Measurements from ENCODE around the gene MYPN.

Gene MYPN

GRCh38 chr10:68096913-68097516, 12.3 kb upstream of the MYPN start:
- no peaks in the 10 kb centered on the region for H3K36me3 ChIP-seq
- H3K9me3 ChIP-seq (ENCODE audit: severe bottlenecking), result no peaks in the 10 kb centered on the region
- DNase-seq, result no peak
- H3K27me3 ChIP-seq (ENCODE audit: insufficient read depth, low read depth, severe bottlenecking), result no peaks in the 10 kb centered on the region
- H3K27ac ChIP-seq, result no peak overlapping the region
- no peak overlapping the region for H3K4me3 ChIP-seq (ENCODE audit: low read depth, low read length)
- TF ChIP-seq CTCF (IDR thresholded peaks at IDR 0.05; ENCODE audit: low read depth, low read length), result no peak

GRCh38 chr10:68099736-68100135, 9.6 kb upstream of the MYPN start:
- H3K36me3 ChIP-seq, result no peaks in the 10 kb centered on the region
- TF ChIP-seq CTCF (IDR thresholded peaks at IDR 0.05; ENCODE audit: low read depth, low read length), result no peak
- H3K27ac ChIP-seq, result no peak overlapping the region
- H3K9me3 ChIP-seq (ENCODE audit: severe bottlenecking), result no peaks in the 10 kb centered on the region
- no peaks in the 10 kb centered on the region for H3K27me3 ChIP-seq (ENCODE audit: insufficient read depth, low read depth, severe bottlenecking)
- DNase-seq, result no peak
- H3K4me3 ChIP-seq (ENCODE audit: low read depth, low read length), result no peak overlapping the region

GRCh38 chr10:68101066-68101465, 8.2 kb upstream of the MYPN start:
- H3K27me3 ChIP-seq (ENCODE audit: insufficient read depth, low read depth, severe bottlenecking), result no peaks in the 10 kb centered on the region

GRCh38 chr10:68103261-68103878, 5.9 kb upstream of the MYPN start:
- no peaks in the 10 kb centered on the region for H3K36me3 ChIP-seq
- H3K27ac ChIP-seq, result no peak overlapping the region
- no peak for DNase-seq
- no peak for TF ChIP-seq CTCF (IDR thresholded peaks at IDR 0.05; ENCODE audit: low read depth, low read length)
- no peaks in the 10 kb centered on the region for H3K27me3 ChIP-seq (ENCODE audit: insufficient read depth, low read depth, severe bottlenecking)
- H3K4me3 ChIP-seq (ENCODE audit: low read depth, low read length), result no peak overlapping the region
- H3K9me3 ChIP-seq (ENCODE audit: severe bottlenecking), result no peaks in the 10 kb centered on the region

More at GRCh38 chr10:68101066-68101465, 8.2 kb upstream of the MYPN start:
- Histone ChIP-seq H3K9me3 (ENCODE audit: severe bottlenecking) (no peaks in the 10 kb centered on the region), H3K4me3 (ENCODE audit: low read depth, low read length) (no peak overlapping the region), H3K27ac (no peak overlapping the region), H3K36me3 (no peaks in the 10 kb centered on the region)
- TF ChIP-seq CTCF (IDR thresholded peaks at IDR 0.05; ENCODE audit: low read depth, low read length), result no peak
- DNase-seq, result no peak

- Histone ChIP-seq H3K27ac (no peak overlapping the region), H3K27me3 (ENCODE audit: insufficient read depth, low read depth, severe bottlenecking) (no peaks in the 10 kb centered on the region), H3K36me3 (no peaks in the 10 kb centered on the region), H3K4me3 (ENCODE audit: low read depth, low read length) (no peak overlapping the region), H3K9me3 (ENCODE audit: severe bottlenecking) (no peaks in the 10 kb centered on the region)
- DNase-seq, result no peak
- no peak for TF ChIP-seq CTCF (IDR thresholded peaks at IDR 0.05; ENCODE audit: low read depth, low read length)
Measured at GRCh38 chr10:68103901-68104300, 5.4 kb upstream of the MYPN start.

- Histone ChIP-seq H3K9me3 (ENCODE audit: severe bottlenecking) (no peaks in the 10 kb centered on the region), H3K27me3 (ENCODE audit: insufficient read depth, low read depth, severe bottlenecking) (no peaks in the 10 kb centered on the region), H3K27ac (no peak overlapping the region), H3K36me3 (no peaks in the 10 kb centered on the region), H3K4me3 (ENCODE audit: low read depth, low read length) (no peak overlapping the region)
- TF ChIP-seq CTCF (IDR thresholded peaks at IDR 0.05; ENCODE audit: low read depth, low read length), result no peak
- peak; percentile 30 for DNase-seq
Measured at GRCh38 chr10:68105820-68106219, 3.5 kb upstream of the MYPN start.
